Heart left ventricle (tissue), 16 donors: ENCODE results near the gene KCNQ2. TPM values are rescaled to one million over a fixed set of nuclear protein-coding genes. Genes with fewer than 3 reads are reported as not detected.

ENCODE experiments used
- ATAC-seq, 4 donors: fragments of 200-7000 bp; cut with Tn5 transposase; one replicate each; pipeline ENCODE4 v1.9.1; 2020 to 2022; ENCODE audit warnings: moderate library complexity in 4 of 4, mild to moderate bottlenecking in 3 of 4, moderate number of reproducible peaks in 1 of 4
- DNase-seq, 5 donors: peaks; one replicate each; pipeline ENCODE4 v3.0.0-alpha.2; 2020
- H3K27ac ChIP-seq, 12 donors: fragments of 200-600 bp; sonication (generic) in 4 of 12; one replicate each; pipeline versions ENCODE4 v1.5.0 to v1.8.0; 2016 to 2022; ENCODE audit warnings: mild to moderate bottlenecking in 2 of 12
- H3K27me3 ChIP-seq, 9 donors: fragments of 200-600 bp; sonication (generic) in 2 of 9; one replicate each; pipeline versions ENCODE4 v1.5.1 to v1.8.0; 2016 to 2022; ENCODE audit warnings: mild to moderate bottlenecking in 3 of 9
- H3K36me3 ChIP-seq, 9 donors: fragments of 200-600 bp; sonication (generic) in 2 of 9; one replicate each; pipeline versions ENCODE4 v1.5.0 to v1.8.0; 2018 to 2022; ENCODE audit warnings: mild to moderate bottlenecking in 2 of 9
- H3K4me1 ChIP-seq, 12 donors: fragments of 200-600 bp; sonication (generic) in 4 of 12; one replicate each; pipeline versions ENCODE4 v1.5.0 to v1.8.0; 2016 to 2022; ENCODE audit warnings: mild to moderate bottlenecking in 3 of 12
- H3K4me3 ChIP-seq, 12 donors: fragments of 200-600 bp; sonication (generic) in 4 of 12; one replicate each; pipeline versions ENCODE4 v1.5.0 to v1.8.0; 2017 to 2022; ENCODE audit warnings: mild to moderate bottlenecking in 9 of 12, moderate library complexity in 4 of 12
- H3K9me3 ChIP-seq, 12 donors: fragments of 200-600 bp; sonication (generic) in 4 of 12; one replicate each; pipeline versions ENCODE4 v1.5.0 to v1.8.0; 2016 to 2022; ENCODE audit warnings: mild to moderate bottlenecking in 1 of 12
- POLR2A ChIP-seq, 2 donors: fragments of 450-650 bp; IDR thresholded peaks; one replicate each; pipeline ENCODE4 v1.6.1; 2017; ENCODE audit warnings: antibody characterized with exemption in 2 of 2, mild to moderate bottlenecking in 2 of 2, moderate library complexity in 2 of 2
- WGBS, 4 donors: extraction: QIAGEN DNeasy Blood & Tissue Kit in 2 of 4; methylation state at CpG; one replicate each; pipeline versions ENCODE4 v1.1.5 to v1.1.7; 2013 to 2018; 5-methylcytosine and 5-hydroxymethylcytosine counted together
- intact Hi-C, 10 donors: fragments of 100-400 bp; cut with DNase I; formaldehyde crosslinking; loops; one replicate each; pipeline versions ENCODE4 v1.11.1 to v1.14.2; 2022
- polyA plus RNA-seq, 2 donors: library from polyadenylated mRNA; stranded (reverse); fragments of 200-250 nt; gene quantifications; one replicate each; pipeline ENCODE4 v1.2.3, GENCODE V29; 2013
- total RNA-seq, 9 donors: library from RNA; depleted of rRNA in 2 of 9; stranded (reverse); fragments of >200 nt in 2 of 9; fragmentation: NEBNext Ultra II Directional in 3 of 9; extraction: Animal tissue kit (Norgen Biotek cat#: 25700) in 3 of 9; gene quantifications; one replicate each; pipeline versions ENCODE4 v1.1.0 to v1.2.4, GENCODE V29; 2016 to 2023
- TF ChIP-seq, protein P1 (sequence below), 12 donors: fragments of 200-600 bp; sonication (generic) in 4 of 12; IDR thresholded peaks; one replicate each; pipeline versions ENCODE4 v1.5.0 to v1.8.0; 2018 to 2022; ENCODE audit warnings: antibody characterized with exemption in 12 of 12, mild to moderate bottlenecking in 5 of 12
- donor health status: ischemic (EF 13 %, LVEDD 7.1; RV severe dilation, severe dysfunction).
- donor health status: healthy with polysubstance abuse.
- donor health status: DM: no; HTN: yes; CAD: no.
- donor health status: DM: no; HTN: no; CAD: no.
- donor health status: ischemic (EF 25% LVEDD 6.9; RV normal size, moderate dysfunction).
- donor health status: ischemic (EF 25% LVEDD 5.7; RV mildly dilated, moderate dysfunction).
- donor health status: healthy.
- donor health status: DM: yes; HTN: yes; CAD: no.
- donor health status: ischemic (EF 35%, LVEDD 5.7; RV mildly dilated, moderate dysfunction).
- donor health status: nonischemic (EF 11% LVEDD 7.7; RV severe dilation, severe dysfunction).
- donor health status: DM: yes; HTN: yes; CAD: no.
- donor health status: PGD.
- donor health status: ischemic (EF 29% LVEDD 5.4; RV normal size, mild dysfunction).
- donor health status: nonischemic (EF 23%, LVEDD 6.1; RV moderate dilation, normal function).

The KCNQ2 gene
- total and polyA plus RNA-seq, 11 donors, result 0.06 to 2.6 (median 0.65) TPM; not detected in 7

DNA sequence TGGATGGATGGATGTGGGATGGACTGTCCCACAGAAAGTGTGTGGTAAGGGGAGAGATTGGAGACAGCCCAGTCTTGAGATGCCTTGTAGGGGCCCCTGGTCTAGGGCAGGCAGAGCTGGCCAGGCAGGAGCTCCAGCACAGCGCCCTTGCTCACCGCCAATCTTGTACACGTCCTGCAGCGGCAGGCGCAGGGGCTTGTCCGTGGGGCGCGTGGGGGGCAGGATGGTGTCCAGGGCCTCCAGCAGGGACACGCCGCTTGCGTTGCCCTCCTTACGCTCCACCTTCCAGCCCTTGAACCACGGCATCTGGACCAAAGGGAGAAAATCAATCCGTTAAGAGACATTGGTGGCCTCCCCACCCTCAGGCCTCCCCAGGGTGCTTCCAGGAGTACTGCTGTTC is 20.5 kb upstream of the KCNQ2 start:
- Histone ChIP-seq H3K4me1 (peaks cover 2 to 47% (median 22%) of the 10 kb centered on the region in 12 donors), H3K9me3 (no peaks in the 10 kb centered on the region), H3K36me3 (peaks cover 0 to 63% (median 13%) of the 10 kb centered on the region in 9 donors), H3K4me3 (no peak overlapping the region), H3K27ac (no peak overlapping the region), H3K27me3 (peaks cover 7 to 44% (median 17%) of the 10 kb centered on the region in 9 donors)
- WGBS, 4 donors, result 87 to 94% (median 93%) methylated on average over 12 to 14 of the region's 14 CpGs
- no peak for ATAC-seq
- no peak for TF ChIP-seq POLR2A (IDR thresholded peaks at IDR 0.05)
- intact Hi-C loops, result no loop called here
- DNase-seq, result peak in 1 of 5 donors; percentile 42

DNA sequence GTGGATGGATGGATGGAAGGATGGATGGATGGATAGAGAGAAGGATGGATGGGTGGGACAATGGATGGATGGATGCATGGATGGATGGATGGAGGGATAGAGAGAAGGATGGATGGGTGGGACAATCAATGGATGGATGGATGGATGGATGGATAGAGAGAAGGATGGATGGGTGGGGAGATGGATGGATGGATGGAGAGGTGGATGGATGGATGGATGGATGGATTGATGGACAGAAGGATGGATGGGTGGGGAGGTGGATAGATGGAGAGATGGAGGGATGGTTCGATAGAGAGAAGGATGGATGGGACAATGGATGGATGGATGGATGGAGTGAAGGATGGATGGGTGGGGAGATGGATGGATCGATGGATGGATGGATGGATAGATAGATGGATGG is 20.1 kb upstream of the KCNQ2 start:
- WGBS, 4 donors, result 82 to 96% (median 94%) methylated on average over 2 of the region's 2 CpGs
- no peak for ATAC-seq
- intact Hi-C loops, result no loop called here
- no peak overlapping the region for H3K27ac ChIP-seq
- no peak for DNase-seq
- TF ChIP-seq, protein P1, sequence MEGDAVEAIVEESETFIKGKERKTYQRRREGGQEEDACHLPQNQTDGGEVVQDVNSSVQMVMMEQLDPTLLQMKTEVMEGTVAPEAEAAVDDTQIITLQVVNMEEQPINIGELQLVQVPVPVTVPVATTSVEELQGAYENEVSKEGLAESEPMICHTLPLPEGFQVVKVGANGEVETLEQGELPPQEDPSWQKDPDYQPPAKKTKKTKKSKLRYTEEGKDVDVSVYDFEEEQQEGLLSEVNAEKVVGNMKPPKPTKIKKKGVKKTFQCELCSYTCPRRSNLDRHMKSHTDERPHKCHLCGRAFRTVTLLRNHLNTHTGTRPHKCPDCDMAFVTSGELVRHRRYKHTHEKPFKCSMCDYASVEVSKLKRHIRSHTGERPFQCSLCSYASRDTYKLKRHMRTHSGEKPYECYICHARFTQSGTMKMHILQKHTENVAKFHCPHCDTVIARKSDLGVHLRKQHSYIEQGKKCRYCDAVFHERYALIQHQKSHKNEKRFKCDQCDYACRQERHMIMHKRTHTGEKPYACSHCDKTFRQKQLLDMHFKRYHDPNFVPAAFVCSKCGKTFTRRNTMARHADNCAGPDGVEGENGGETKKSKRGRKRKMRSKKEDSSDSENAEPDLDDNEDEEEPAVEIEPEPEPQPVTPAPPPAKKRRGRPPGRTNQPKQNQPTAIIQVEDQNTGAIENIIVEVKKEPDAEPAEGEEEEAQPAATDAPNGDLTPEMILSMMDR (IDR thresholded peaks at IDR 0.05), result no peak
- no peak for TF ChIP-seq POLR2A (IDR thresholded peaks at IDR 0.05)
- no peaks in the 10 kb centered on the region for H3K9me3 ChIP-seq
- H3K4me1 ChIP-seq, result peaks cover 2 to 43% (median 22%) of the 10 kb centered on the region in 12 donors
- H3K4me3 ChIP-seq, result no peak overlapping the region
- peaks cover 0 to 67% (median 13%) of the 10 kb centered on the region in 9 donors for H3K36me3 ChIP-seq
- peaks cover 10 to 46% (median 16%) of the 10 kb centered on the region in 9 donors for H3K27me3 ChIP-seq

DNA sequence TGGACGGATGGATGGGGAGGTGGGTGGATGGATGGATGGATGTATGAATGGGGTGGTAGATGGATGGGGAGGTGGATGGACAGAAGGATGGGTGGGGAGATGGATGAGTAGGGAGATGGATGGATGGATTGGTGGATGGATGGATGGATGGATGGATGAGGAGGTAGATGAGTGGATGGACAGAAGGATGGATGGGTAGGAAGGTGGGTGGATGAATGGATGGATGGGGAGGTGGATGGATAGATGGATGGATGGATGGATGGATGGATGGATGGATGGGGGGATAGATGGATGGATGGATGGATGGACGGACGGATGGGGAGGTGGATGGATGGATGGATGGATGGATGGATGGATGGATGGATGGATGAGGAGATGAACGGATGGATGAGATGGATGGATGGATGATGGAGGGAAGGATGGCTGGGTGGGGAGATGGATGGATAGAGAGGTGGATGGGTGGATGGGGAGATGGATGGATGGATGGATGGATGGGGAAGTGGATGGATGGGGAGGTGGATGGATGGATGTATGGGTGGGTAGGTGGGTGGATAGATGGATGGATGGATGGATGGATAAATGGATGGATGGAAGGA is 19.3 kb upstream of the KCNQ2 start:
- peaks cover 0 to 70% (median 13%) of the 10 kb centered on the region in 9 donors for H3K36me3 ChIP-seq
- no peak overlapping the region for H3K27ac ChIP-seq
- H3K27me3 ChIP-seq, result peaks cover 9 to 50% (median 17%) of the 10 kb centered on the region in 9 donors
- intact Hi-C loops, result no loop called here
- WGBS, 4 donors, result 51 to 89% (median 65%) methylated on average over 4 of the region's 4 CpGs
- H3K9me3 ChIP-seq, result no peaks in the 10 kb centered on the region
- TF ChIP-seq, protein P1 (IDR thresholded peaks at IDR 0.05), result no peak
- no peak for TF ChIP-seq POLR2A (IDR thresholded peaks at IDR 0.05)
- no peak overlapping the region for H3K4me3 ChIP-seq
- H3K4me1 ChIP-seq, result peaks cover 2 to 42% (median 21%) of the 10 kb centered on the region in 12 donors
- no peak for DNase-seq
- ATAC-seq, result no peak

DNA sequence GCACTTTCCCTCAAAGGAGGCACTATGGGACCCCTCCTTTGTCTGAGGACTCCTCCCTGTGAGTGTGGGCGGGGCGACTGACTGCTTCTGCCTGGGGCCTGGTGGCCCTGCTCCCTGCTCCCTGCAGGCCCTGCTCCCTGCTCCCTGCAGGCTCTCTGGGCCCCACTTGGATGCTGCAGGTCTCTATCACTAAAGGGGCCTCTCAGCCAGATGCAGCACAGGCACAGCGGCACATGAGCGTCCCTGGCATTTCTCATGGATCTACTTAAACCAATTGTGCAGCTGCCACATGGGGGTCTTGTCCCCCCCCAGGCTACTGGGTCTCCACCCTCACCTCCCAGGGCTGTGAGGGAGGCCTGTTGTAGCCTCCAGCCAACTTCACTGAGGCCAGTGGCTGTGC is 18.6 kb upstream of the KCNQ2 start:
- peak in 1 of 5 donors; percentile 49 for DNase-seq

More for the DNA sequence above, 18.6 kb upstream of the KCNQ2 start:
- Histone ChIP-seq H3K36me3 (peaks cover 0 to 70% (median 13%) of the 10 kb centered on the region in 9 donors), H3K4me3 (no peak overlapping the region), H3K9me3 (no peaks in the 10 kb centered on the region), H3K27ac (no peak overlapping the region), H3K27me3 (peaks cover 9 to 50% (median 17%) of the 10 kb centered on the region in 9 donors), H3K4me1 (peaks cover 0 to 36% (median 15%) of the 10 kb centered on the region in 12 donors)
- intact Hi-C loops, result no loop called here
- ATAC-seq, result no peak
- TF ChIP-seq, protein P1 (IDR thresholded peaks at IDR 0.05), result no peak
- TF ChIP-seq POLR2A (IDR thresholded peaks at IDR 0.05), result no peak
- WGBS, 4 donors, result 71 to 78% (median 73%) methylated on average over 3 to 4 of the region's 4 CpGs
